PC-9 (cell line): Measurements from ENCODE around the gene SEC22A.

ENCODE experiments used
- EZH2 ChIP-seq: fragments of 200-600 bp; sonication (generic); IDR thresholded peaks from 2 replicates; pipeline ENCODE4 v1.8.0; 2017; ENCODE audit warnings: antibody characterized with exemption, low read depth
- TF ChIP-seq, protein P1 (sequence below): fragments of 200-600 bp; sonication (generic); conservative IDR thresholded peaks from 2 replicates; pipeline ENCODE4 v1.6.1; 2017; ENCODE audit warnings: mixed run types, antibody characterized with exemption, mild to moderate bottlenecking, moderate library complexity

DNA sequence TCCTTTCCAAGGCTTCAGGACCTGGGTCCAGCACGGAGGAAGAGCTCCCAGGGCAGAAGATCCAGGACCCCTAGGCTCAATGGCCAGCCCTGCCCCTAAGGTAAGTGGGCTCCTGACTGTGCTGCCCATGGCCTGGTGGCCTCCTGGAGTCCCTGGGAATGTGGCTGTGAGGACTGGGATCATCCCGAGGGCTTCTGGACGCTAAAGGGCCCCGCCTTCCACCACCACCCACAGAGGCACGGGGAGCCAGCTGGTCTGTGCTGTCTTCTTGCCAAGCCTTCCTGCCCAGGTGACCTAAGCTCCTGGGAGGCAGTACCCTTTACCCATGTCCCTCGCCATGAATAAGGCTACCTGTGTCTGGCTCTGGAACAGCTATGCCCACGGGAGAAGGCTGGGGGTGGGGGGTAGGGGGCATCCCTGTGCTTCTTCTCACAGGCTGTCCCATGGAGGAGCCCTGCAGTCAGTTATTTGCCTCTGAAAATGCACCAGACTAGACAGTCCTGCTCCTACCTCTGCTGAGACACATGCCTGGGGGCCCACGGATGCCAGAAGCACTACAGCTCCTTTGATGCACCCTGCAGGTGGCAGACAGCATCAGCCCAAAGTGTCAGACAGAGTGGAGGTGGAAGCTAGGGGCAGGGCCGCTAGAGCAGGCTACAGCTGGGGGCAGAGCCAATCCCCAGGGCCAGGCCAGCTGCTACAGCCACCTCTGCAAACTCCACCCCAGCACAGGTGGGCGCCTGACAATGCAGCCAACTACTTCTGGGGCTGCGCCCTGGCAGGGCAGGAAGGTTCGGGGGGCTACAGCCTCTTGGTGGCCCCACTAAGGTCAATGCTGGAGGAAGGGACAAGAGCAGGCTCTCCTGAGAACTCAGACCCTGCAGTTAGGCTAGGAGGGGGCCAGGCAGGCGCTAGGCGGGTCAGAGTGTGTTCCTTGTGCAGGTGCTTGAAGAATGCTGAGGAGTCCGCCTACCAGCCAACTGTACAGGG lies 90.9 kb downstream of the SEC22A start:
- TF ChIP-seq, protein P1, sequence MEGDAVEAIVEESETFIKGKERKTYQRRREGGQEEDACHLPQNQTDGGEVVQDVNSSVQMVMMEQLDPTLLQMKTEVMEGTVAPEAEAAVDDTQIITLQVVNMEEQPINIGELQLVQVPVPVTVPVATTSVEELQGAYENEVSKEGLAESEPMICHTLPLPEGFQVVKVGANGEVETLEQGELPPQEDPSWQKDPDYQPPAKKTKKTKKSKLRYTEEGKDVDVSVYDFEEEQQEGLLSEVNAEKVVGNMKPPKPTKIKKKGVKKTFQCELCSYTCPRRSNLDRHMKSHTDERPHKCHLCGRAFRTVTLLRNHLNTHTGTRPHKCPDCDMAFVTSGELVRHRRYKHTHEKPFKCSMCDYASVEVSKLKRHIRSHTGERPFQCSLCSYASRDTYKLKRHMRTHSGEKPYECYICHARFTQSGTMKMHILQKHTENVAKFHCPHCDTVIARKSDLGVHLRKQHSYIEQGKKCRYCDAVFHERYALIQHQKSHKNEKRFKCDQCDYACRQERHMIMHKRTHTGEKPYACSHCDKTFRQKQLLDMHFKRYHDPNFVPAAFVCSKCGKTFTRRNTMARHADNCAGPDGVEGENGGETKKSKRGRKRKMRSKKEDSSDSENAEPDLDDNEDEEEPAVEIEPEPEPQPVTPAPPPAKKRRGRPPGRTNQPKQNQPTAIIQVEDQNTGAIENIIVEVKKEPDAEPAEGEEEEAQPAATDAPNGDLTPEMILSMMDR, result no peak
- no peak for TF ChIP-seq EZH2
